Activated CD4-positive, alpha-beta T cell treated with anti-CD3 and anti-CD28 coated beads, Interleukin-2, amount 10 ng/mL, durations not matched to agents 7 days and 5 days (primary cell): Measurements from ENCODE around the gene PSMD11. TPM values are rescaled to one million over a fixed set of nuclear protein-coding genes. Genes with fewer than 3 reads are reported as not detected.
"Not testable (repeated sequence)": the region's sequence is repeated elsewhere in the genome, so short reads cannot be mapped to it uniquely, and the experiment has no call there.

Experiments used
- CTCF ChIA-PET: fragments of 350-600 bp; sonication (Branson Sonifier 250); formaldehyde crosslinking; loops from one replicate; lab custom pipeline; 2021; ENCODE audit warnings: antibody characterized with exemption; lab: Charles Lee
- POLR2A ChIA-PET: fragments of 350-600 bp; sonication (Branson Sonifier 250); formaldehyde crosslinking; loops from one replicate; lab custom pipeline; 2021; ENCODE audit warnings: antibody characterized with exemption; lab: Charles Lee
- DNase-seq: peaks from one replicate; pipeline ENCODE4 v3.0.0-alpha.2; 2020
- H3K27ac Mint-ChIP-seq: one replicate; pipeline ENCODE4 v1.8.0; 2021; ENCODE audit warnings: mild to moderate bottlenecking, moderate library complexity, mixed read lengths
- H3K27me3 Mint-ChIP-seq: one replicate; pipeline ENCODE4 v1.8.0; 2021; ENCODE audit warnings: mixed read lengths
- H3K36me3 Mint-ChIP-seq: one replicate; pipeline ENCODE4 v1.8.0; 2021; ENCODE audit warnings: low read depth, mixed read lengths
- H3K4me1 Mint-ChIP-seq: one replicate; pipeline ENCODE4 v1.8.0; 2021; ENCODE audit warnings: mixed read lengths
- H3K4me3 Mint-ChIP-seq: one replicate; pipeline ENCODE4 v1.8.0; 2021; ENCODE audit warnings: mild to moderate bottlenecking, moderate library complexity, mixed read lengths
- H3K9me3 Mint-ChIP-seq: one replicate; pipeline ENCODE4 v1.8.0; 2021; ENCODE audit warnings: mixed read lengths
- total RNA-seq, 2 experiments: library from RNA; stranded (reverse); gene quantifications; one replicate each; pipeline ENCODE4 v1.2.3, GENCODE V29; 2021

PSMD11 gene
- total RNA-seq, 2 experiments from 2014 or later: 78.8 to 90.7 TPM

DNA sequence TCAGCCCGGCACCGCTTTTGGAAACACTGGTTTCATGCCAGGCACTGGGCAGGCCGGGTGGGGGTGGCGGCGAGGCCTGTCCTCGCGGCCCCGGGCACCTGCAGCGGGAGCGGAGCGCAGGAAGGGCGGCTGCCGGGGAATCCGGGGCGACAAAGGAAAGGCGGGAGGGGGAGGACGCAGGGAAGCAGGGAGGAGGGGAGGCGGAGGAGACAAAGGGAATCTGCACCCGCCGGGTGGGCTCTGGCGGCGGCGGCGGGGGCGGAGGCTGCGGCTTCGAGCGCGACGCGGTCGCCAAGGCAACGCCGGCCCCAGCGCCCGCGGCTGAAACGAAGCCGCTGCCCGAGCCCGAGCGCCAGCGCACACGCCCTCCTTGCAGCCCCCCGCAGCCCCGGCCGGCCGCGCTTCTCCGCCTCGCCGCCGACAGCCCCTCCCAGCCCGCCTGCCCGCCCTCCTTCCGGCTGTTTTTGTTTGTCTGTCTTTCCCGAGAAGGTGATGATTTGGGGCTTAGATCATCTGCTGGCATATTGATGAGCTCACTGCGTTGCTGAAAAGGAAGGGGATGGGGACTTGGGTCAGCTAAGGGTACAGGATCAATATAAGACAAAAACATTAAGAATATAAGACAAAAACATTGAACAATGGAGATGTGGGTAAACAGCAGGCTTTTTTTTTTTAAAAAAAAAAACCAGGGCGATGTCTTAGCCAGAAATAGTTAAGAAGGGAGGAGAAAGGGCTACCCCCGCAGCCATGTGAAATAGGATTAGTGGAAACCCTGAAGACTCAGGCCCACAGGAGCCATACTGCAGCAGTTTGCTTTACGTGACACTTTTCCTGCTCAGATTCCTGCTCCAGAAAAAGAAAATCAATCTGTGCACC lies 75.2 kb downstream of the PSMD11 start:
- H3K27me3 Mint-ChIP-seq: no peaks in the 10 kb centered on the region
- peak overlapping the region; percentile 73 for H3K4me3 Mint-ChIP-seq
- ChIA-PET POLR2A (interaction anchor here (0.5 to 0.7 kb wide), 2 partner anchors 14 to 16 kb away, joined by 3 read pairs; no protein-coding TSS in a partner anchor), CTCF (interaction anchor here (0.7 to 1.9 kb wide), 3 partner anchors 10 to 1202 kb away, joined by 4 to 6 read pairs (median 5); no protein-coding TSS in a partner anchor)
- peaks cover 81% of the 10 kb centered on the region for H3K4me1 Mint-ChIP-seq
- peaks cover 4% of the 10 kb centered on the region for H3K36me3 Mint-ChIP-seq
- peaks cover 3% of the 10 kb centered on the region for H3K9me3 Mint-ChIP-seq
- peak overlapping the region; percentile 95 for H3K27ac Mint-ChIP-seq
- DNase-seq: peak; percentile 70

DNA sequence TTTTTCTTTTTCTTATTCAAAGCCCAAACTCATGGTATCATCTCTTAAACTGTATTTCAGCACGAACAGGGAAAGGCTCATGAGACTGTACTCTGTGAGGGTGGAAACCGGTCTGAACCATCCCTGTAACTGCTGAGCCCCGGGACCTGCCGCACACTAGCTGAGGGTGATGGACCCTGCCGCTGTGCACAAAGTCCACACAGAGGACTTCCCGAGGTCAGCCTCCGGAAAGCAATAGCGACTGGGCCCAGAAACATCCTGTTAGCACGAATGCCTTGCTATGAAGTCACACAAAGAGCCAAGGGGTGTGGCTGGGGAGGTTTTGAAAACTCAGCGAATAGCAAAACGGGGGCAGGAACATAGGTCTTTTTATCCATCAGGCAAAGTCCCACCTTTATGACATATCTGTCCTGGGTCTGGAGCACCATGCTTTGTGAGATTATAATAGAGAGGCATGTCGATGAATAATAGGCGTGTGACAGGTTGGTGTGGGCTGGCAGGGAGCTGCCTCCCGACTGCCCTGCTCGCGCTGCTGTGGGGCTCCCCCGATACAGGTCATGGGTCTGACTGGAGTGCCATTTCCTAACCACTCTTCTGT lies 75.9 kb downstream of the PSMD11 start:
- peaks cover 4% of the 10 kb centered on the region for H3K36me3 Mint-ChIP-seq
- H3K4me1 Mint-ChIP-seq: peaks cover 84% of the 10 kb centered on the region
- peak; percentile 66 for DNase-seq
- ChIA-PET POLR2A (interaction anchor here (0.5 to 0.7 kb wide), 2 partner anchors 13 to 17 kb away, joined by 3 read pairs; no protein-coding TSS in a partner anchor), CTCF (no interaction called here)
- H3K27ac Mint-ChIP-seq: peak overlapping the region; percentile 95
- H3K27me3 Mint-ChIP-seq: no peaks in the 10 kb centered on the region
- H3K9me3 Mint-ChIP-seq: peaks cover 3% of the 10 kb centered on the region
- H3K4me3 Mint-ChIP-seq: peak overlapping the region; percentile 73

DNA sequence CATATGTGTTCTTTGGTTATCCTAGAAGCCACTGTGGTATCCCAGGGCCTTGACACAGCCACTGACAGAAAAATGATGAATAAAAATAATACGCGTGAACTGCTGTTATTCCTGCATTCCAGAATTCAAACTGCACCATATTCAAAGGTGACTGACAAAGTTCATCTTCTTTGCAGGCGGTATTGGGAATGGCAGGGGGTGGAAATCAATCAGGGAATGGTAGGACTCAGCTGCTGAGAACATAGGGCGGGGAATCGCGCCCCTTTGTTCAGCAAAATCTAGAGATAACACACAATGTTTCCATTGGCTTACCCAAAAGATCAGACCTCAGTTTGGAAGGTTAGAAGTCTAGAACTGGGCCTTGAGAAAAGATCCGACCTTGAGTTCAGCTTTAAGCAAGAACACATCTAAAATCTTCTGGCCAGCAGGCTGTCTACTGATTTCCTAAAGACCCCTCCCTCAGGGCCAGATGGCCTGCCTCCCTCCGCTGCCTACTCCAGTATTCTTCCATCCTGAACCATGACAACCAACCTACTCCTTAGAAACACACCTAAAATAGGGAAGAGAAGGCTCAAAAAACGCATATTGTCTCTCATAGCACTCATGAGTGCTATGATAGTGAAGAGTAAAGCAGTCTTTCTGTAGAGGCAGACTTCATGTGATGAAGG lies 76.6 kb downstream of the PSMD11 start:
- Mint-ChIP-seq H3K4me3 (peak overlapping the region; percentile 73), H3K9me3 (peaks cover 3% of the 10 kb centered on the region), H3K27me3 (peaks cover 2% of the 10 kb centered on the region), H3K36me3 (peaks cover 4% of the 10 kb centered on the region), H3K27ac (peak overlapping the region; percentile 95), H3K4me1 (peaks cover 81% of the 10 kb centered on the region)
- ChIA-PET CTCF (no interaction called here), POLR2A (no interaction called here)
- no peak for DNase-seq

DNA sequence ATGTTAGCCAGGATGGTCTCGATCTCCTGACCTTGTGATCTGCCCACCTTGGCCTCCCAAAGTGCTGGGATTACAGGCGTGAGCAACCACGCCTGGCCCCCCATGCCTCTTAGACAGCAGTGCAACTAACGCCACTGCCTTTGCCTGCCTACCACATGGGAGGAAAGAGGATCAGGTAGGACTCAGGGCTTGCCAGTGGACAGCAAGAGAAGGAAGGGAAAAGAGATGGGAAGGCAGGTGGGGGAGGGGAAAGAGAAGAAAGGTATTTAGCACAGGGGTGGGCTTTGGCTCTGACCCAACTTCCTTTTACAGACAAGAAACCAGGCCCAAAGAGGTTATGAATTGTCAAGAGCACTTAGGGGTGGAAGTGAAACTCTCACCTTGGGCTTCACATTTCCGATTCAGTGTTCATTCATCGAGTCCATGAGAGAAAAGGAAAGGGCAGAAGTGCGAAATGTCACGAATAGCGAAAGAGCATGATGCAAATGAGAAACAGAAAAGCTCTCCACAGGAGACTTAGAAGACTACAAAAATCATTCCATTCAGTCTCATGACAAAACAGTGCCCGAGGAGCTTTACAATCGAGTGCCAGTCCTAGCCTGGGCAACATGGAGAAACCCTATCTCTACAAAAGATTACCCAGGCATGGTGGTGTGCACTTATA lies 78.8 kb downstream of the PSMD11 start:
- peaks cover 65% of the 10 kb centered on the region for H3K4me1 Mint-ChIP-seq
- peak; percentile 59 for DNase-seq
- peak overlapping the region; percentile 37 for H3K4me3 Mint-ChIP-seq
- ChIA-PET POLR2A (interaction anchor here (1.8 kb wide), 1 partner anchor 37 kb away, joined by 5 read pairs; the partner anchor contains the start of gene CDK5R1), CTCF (interaction anchor here (0.9 to 1.2 kb wide), 5 partner anchors 11 to 353 kb away, joined by 3 read pairs; partner anchors contain the start of gene MYO1D)
- peaks cover 4% of the 10 kb centered on the region for H3K36me3 Mint-ChIP-seq
- H3K9me3 Mint-ChIP-seq: peaks cover 3% of the 10 kb centered on the region
- H3K27me3 Mint-ChIP-seq: peaks cover 5% of the 10 kb centered on the region
- H3K27ac Mint-ChIP-seq: peak overlapping the region; percentile 83

DNA sequence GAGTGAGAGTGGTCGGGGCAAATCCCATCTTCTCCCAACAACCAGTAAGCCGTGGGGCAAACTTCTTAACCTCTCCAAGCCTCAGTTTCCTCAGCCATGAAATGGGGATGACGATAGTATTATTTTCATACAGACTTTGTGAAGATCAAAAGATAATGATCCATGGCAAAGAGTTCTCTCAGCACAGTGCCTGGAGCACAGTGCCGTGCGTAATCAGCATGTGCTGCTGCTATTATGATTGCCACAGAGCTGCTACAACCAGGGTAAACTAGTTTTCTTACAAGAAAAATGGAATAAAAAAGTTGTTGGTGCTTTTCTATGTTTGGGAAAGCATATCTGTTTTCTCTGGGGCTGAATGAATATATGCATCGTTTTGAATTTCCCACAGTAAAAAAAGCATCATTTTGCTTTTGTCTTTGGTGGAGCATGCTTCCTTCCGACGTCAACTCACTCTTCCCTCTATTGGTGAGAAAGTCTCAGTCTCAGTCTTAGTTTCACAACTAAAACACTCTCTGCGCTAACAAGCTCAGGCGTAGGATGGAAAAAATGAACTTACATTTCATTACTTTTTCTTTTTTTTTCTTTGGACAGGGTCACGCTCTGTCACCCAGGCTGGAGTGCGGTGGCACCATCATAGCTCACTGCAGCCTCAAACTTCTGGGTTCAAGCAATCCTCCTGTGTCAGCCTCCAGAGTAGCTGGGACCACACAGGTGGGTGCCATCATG lies 79.7 kb downstream of the PSMD11 start:
- Mint-ChIP-seq H3K4me3 (peak overlapping the region; percentile 6), H3K36me3 (peaks cover 4% of the 10 kb centered on the region), H3K27ac (peak overlapping the region; percentile 83), H3K4me1 (peaks cover 65% of the 10 kb centered on the region), H3K9me3 (peaks cover 3% of the 10 kb centered on the region), H3K27me3 (peaks cover 7% of the 10 kb centered on the region)
- POLR2A ChIA-PET: interaction anchor here (0.7 to 1.8 kb wide), 2 partner anchors 12 to 37 kb away, joined by 3 to 5 read pairs; partner anchors contain the start of gene CDK5R1
- CTCF ChIA-PET: interaction anchor here (0.7 to 1.2 kb wide), 9 partner anchors 9 to 352 kb away, joined by 3 to 5 read pairs (median 3); partner anchors contain the start of gene MYO1D
- no peak for DNase-seq

GRCh38 chr17:32524553-32524880 lies 80.2 kb downstream of the PSMD11 start:
- POLR2A ChIA-PET: interaction anchor here (0.7 to 1.8 kb wide), 2 partner anchors 12 to 38 kb away, joined by 3 to 5 read pairs; partner anchors contain the start of gene CDK5R1
- H3K4me3 Mint-ChIP-seq, H3K36me3 Mint-ChIP-seq, H3K27me3 Mint-ChIP-seq, H3K27ac Mint-ChIP-seq, H3K9me3 Mint-ChIP-seq, DNase-seq: not testable (repeated sequence)
- H3K4me1 Mint-ChIP-seq: peaks cover 65% of the 10 kb centered on the region
- CTCF ChIA-PET: interaction anchor here (0.7 to 1.2 kb wide), 8 partner anchors 9 to 67 kb away, joined by 3 to 5 read pairs (median 3); no protein-coding TSS in a partner anchor

DNA sequence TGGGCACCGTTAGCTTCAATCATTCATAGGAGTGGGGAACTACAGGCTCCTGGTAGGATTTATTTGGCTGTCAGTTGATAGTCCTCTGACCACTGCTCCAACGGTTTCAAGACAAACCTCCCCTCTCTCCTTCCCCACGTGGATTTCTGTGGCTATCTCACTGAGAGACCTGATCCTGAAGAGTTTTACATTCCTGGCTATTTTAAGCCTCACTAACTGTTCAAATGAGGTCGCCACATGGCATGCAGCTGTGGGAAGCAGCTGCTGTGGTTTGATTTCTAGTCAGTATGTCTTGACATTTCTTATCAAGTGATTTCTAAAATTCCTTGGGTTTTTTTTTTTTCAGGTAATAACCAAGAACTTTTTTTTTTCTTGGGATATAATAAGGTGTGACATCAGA lies 80.8 kb downstream of the PSMD11 start:
- ChIA-PET POLR2A (no interaction called here), CTCF (interaction anchor here (0.7 to 1.3 kb wide), 4 partner anchors 22 to 81 kb away, joined by 3 to 5 read pairs (median 4); partner anchors contain the start of gene PSMD11)
- no peak for DNase-seq
- Mint-ChIP-seq H3K9me3 (peaks cover 3% of the 10 kb centered on the region), H3K27ac (no peak overlapping the region), H3K4me3 (no peak overlapping the region), H3K27me3 (peaks cover 7% of the 10 kb centered on the region), H3K4me1 (peaks cover 59% of the 10 kb centered on the region), H3K36me3 (peaks cover 4% of the 10 kb centered on the region)

DNA sequence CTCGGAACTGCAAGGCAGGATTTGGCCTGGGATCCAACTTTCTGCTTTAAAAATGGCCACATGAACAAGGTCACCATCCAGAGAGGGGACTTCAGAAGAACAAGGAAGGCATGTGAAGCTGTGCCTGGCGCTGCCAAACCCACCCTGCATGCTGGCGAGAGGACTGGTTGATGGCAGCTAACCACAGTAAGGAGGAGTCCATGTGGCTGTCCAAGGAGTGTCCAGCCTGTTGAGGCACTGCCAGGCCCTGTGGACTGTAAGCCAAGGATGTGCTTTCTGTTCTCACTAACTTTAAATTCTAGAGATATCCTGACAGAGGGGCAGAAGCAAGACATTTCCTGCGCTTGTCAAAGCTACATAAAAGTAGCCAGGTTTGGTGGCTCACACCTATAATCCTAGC lies 82.8 kb downstream of the PSMD11 start:
- peaks cover 3% of the 10 kb centered on the region for H3K36me3 Mint-ChIP-seq
- no peak overlapping the region for H3K27ac Mint-ChIP-seq
- peaks cover 44% of the 10 kb centered on the region for H3K4me1 Mint-ChIP-seq
- ChIA-PET POLR2A (no interaction called here), CTCF (interaction anchor here (0.8 to 1.0 kb wide), 2 partner anchors 20 to 23 kb away, joined by 3 to 4 read pairs; no protein-coding TSS in a partner anchor)
- no peak overlapping the region for H3K4me3 Mint-ChIP-seq
- no peak for DNase-seq
- H3K27me3 Mint-ChIP-seq: peaks cover 7% of the 10 kb centered on the region
- H3K9me3 Mint-ChIP-seq: peaks cover 3% of the 10 kb centered on the region

DNA sequence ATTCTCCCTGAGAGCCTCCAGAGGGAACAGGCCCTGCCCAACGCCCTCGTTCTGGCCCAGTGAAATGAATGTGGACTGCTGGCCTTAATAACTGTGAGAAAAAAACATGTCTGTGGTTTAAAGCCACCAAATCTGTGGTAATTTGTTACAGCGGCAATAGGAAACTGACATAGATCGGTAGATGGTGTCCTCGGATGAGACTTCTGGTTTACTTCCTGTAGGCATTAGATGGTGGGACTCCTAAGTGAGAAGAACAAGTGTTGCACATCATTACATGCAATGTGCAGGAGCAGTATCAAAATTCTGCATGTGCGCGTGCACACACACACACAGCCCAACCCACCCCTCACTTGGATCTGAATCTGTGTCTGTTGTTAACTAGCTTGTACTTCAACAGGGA lies 84.5 kb downstream of the PSMD11 start:
- no peaks in the 10 kb centered on the region for H3K9me3 Mint-ChIP-seq
- no peak overlapping the region for H3K27ac Mint-ChIP-seq
- H3K27me3 Mint-ChIP-seq: peaks cover 7% of the 10 kb centered on the region
- ChIA-PET POLR2A (no interaction called here), CTCF (interaction anchor here (1.3 kb wide), 1 partner anchor 52 kb away, joined by 3 read pairs; no protein-coding TSS in a partner anchor)
- H3K4me1 Mint-ChIP-seq: peaks cover 29% of the 10 kb centered on the region
- H3K36me3 Mint-ChIP-seq: no peaks in the 10 kb centered on the region
- DNase-seq: no peak
- H3K4me3 Mint-ChIP-seq: no peak overlapping the region

DNA sequence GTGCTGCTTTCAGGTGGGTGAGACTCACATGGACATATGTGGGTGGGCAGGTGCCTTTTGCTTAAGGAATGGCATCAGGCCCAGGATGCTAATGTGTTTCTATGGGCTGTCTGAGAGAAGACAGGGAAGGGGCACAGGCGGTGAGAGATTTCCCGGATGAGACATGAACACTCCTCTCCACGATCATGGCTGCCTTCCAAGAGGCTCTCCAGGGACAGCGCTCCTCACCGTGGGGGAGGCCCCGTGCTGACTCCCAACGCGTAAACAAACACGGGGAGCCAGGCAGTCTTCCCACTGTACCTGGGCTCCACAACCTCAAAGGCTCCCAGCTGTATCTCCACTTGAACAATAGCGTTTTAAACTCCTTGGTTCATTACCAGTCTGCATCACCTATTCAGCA lies 85.3 kb downstream of the PSMD11 start:
- Mint-ChIP-seq H3K9me3 (no peaks in the 10 kb centered on the region), H3K27me3 (peaks cover 7% of the 10 kb centered on the region), H3K4me1 (peaks cover 25% of the 10 kb centered on the region), H3K36me3 (no peaks in the 10 kb centered on the region), H3K4me3 (no peak overlapping the region), H3K27ac (no peak overlapping the region)
- CTCF ChIA-PET: interaction anchor here (1.3 kb wide), 1 partner anchor 53 kb away, joined by 3 read pairs; no protein-coding TSS in a partner anchor
- DNase-seq: no peak
- POLR2A ChIA-PET: no interaction called here
